ENCODE data around the gene EEIG1. TPM values are rescaled to one million over a fixed set of nuclear protein-coding genes. Genes with fewer than 3 reads are reported as not detected.

The EEIG1 gene
- polyA plus RNA-seq, 1 donor from 2014 or later, result 90.5 TPM

DNA sequence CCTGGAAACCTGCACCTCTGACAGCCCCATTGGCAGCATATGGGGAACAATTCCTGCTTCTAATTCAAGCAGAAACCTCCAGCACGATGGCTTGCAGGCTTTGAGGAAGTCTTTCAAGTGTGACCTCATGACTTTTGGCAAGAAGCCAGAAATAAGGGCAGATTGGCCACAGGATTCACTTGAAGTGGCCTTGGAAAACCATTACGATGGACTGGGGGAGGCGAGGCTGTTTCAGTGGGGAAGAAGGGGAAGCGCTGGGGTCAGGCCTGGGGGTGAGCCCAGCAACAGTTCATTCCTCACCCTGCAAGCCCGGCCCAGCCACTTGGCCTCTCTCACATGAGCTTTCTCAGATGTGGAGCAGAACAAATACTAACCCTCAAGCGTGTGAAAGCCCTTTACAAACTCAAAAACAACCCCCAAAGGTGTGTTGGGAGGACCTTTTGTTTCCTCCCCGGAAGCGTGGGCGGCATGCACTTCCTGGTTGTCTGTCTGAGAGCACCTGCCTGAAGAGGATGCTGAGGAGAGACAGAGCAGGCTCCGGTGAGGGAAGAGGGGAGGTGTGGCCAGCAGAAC lies 26.9 kb upstream of the EEIG1 start:
- H3K36me3 Mint-ChIP-seq, result no peaks in the 10 kb centered on the region
- peaks cover 3% of the 10 kb centered on the region for H3K27me3 Mint-ChIP-seq
- peaks cover 0 to 4% (median 0%) of the 10 kb centered on the region in 3 donors for H3K9me3 Mint-ChIP-seq
- peak overlapping the region; percentile 69 to 92 (median 73) for H3K4me3 Mint-ChIP-seq
- H3K27ac Mint-ChIP-seq, result peak overlapping the region; percentile 94 to 100 (median 98)
- H3K4me1 Mint-ChIP-seq, result peaks cover 34 to 52% (median 48%) of the 10 kb centered on the region in 3 donors

DNA sequence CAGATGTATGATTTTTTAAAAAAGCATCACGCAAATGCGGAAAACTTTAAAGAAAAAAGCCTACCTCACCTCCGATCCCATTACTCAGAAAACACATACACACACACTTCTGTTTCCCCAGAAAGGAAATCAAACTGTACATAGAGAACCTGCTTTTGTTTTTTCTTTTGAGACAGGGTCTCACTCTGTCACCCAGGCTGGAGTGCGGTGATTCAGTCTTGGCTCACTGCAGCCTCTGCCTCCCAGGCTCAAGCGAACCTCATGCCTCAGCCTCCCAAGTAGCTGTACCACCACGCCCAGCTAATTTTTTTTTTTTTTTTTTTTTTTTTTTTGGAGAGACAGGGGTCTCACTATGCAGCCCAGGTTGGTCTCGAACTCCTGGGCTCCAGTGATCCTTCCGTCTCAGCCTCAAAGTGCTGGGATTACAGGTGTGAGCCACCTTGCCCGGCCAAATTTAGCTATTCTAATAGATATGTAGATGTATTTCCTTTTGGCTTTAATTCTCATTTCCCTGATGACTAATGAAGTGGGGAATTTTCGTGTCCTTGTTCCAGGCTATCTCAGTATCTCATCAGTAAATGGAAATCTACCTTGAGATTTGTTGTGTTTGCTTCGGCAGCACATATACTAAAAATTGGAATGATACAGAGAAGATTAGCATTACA lies 25.7 kb upstream of the EEIG1 start:
- Mint-ChIP-seq H3K27me3 (peaks cover 3% of the 10 kb centered on the region), H3K36me3 (no peaks in the 10 kb centered on the region), H3K27ac (peak overlapping the region; percentile 40 to 95 (median 86)), H3K9me3 (peaks cover 0 to 4% (median 0%) of the 10 kb centered on the region in 3 donors), H3K4me1 (peaks cover 28 to 46% (median 42%) of the 10 kb centered on the region in 3 donors), H3K4me3 (peak overlapping the region in 1 of 4 donors; percentile 75)

DNA sequence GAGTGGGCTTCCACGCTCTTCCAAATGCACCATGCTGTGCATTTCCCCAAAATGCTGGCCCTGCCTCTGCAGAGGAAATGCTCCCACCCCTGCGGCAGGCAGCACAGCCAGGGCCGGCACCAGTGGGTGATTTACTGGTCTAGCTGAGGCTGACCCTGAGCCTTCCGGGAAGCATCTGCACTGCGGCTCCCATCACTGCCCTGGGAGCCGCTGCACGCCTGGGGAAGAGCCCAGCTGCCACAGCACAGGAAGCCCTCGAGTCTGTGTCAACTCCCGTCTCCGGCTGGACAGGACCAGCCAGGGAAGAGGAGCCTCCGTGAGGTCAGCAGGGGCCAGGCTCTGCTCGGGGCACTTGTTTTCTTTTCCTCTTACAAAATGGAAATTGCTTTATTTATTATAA lies 25.1 kb upstream of the EEIG1 start:
- peak overlapping the region in 1 of 4 donors; percentile 12 for H3K4me3 Mint-ChIP-seq
- peaks cover 0 to 4% (median 0%) of the 10 kb centered on the region in 3 donors for H3K9me3 Mint-ChIP-seq
- no peaks in the 10 kb centered on the region for H3K36me3 Mint-ChIP-seq
- peak overlapping the region in 2 of 3 donors; percentile 39 to 95 for H3K27ac Mint-ChIP-seq
- H3K4me1 Mint-ChIP-seq, result peaks cover 23 to 42% (median 36%) of the 10 kb centered on the region in 3 donors
- peaks cover 3% of the 10 kb centered on the region for H3K27me3 Mint-ChIP-seq

DNA sequence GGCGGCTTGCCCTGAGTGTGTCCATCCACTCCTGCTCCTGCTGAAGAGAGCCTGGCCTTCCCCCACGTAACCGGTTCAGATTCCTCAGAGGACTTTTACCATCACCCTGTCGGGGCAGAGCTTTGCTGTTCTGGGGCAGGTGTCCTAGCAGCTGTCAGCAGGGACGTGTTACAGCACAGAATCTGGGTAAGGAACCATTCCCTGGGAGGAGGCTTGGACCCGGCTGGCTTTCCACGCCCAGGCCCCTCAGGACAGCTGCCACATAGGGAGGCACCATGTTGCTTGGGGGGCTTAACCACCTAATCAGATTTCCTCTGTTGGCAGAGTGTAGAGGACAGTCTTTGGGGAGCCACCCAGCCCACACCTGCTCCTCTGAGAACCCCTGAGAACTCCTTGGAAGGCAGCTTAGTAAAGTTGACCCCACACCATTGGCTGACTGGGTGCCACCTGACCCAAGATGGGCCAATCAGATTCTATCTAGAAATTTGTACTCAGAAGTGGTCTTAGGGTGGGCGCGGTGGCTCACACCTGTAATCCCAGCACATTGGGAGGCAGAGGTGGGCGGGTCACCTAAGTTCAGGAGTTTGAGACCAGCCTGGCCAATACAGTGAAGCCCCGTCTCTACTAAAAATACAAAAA lies 23.3 kb upstream of the EEIG1 start:
- H3K9me3 Mint-ChIP-seq, result peaks cover 3 to 4% (median 3%) of the 10 kb centered on the region in 3 donors
- H3K4me1 Mint-ChIP-seq, result peaks cover 22 to 38% (median 36%) of the 10 kb centered on the region in 3 donors
- H3K4me3 Mint-ChIP-seq, result peak overlapping the region in 2 of 4 donors; percentile 19 to 27
- H3K27ac Mint-ChIP-seq, result peak overlapping the region; percentile 25 to 71 (median 57)
- H3K36me3 Mint-ChIP-seq, result peaks cover 3% of the 10 kb centered on the region
- H3K27me3 Mint-ChIP-seq, result peaks cover 5% of the 10 kb centered on the region

DNA sequence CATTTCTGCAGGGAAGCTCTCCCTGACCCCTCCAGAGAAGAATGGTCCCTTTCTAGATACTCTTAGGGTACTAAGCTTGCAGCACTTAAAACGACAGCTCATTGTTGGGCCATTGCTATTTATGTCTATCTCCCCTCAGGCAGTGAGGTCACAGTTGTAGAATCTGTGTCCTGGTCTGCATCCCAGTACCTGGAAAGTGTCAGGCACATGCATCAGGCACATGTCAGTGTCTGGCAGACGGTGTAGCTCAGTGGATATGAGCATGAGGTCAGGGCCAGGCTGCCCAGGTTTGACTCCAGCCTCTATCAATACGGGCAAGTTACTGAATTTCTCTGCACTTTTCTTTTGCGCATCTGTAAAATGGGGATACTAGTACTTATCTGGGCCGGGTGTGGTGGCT lies 22.2 kb upstream of the EEIG1 start:
- Mint-ChIP-seq H3K4me3 (peak overlapping the region in 1 of 4 donors; percentile 14), H3K9me3 (peaks cover 2 to 3% (median 3%) of the 10 kb centered on the region in 3 donors), H3K27ac (peak overlapping the region in 2 of 3 donors; percentile 57 to 59), H3K27me3 (peaks cover 3% of the 10 kb centered on the region), H3K4me1 (peaks cover 14 to 34% (median 29%) of the 10 kb centered on the region in 3 donors), H3K36me3 (peaks cover 5% of the 10 kb centered on the region)

DNA sequence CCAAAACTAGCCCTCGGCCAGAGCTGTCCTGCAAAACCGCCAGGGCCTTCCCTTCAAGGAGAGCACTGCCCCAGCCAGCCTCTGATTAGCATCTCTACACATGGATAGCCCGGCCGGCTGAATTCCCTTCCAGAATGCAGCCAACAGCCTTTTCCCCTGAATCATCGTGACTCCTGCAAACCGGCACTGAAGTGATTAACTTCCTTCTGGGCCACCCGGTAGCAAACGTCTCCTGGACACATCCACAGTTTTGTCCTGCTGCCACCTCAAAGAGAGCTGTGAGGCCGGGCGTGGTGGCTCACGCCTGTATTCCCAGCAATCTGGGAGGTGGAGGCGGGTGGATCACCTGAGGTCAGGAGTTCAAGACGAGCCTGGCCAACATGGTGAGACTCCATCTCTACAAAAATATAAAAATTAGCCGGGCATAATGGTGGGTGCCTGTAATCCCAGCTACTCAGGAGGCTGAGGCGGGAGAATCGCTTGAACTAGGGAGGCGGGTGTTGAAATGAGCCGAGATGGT lies 21.1 kb upstream of the EEIG1 start:
- Mint-ChIP-seq H3K27me3 (peaks cover 2% of the 10 kb centered on the region), H3K36me3 (peaks cover 5% of the 10 kb centered on the region), H3K9me3 (peaks cover 0 to 6% (median 3%) of the 10 kb centered on the region in 3 donors), H3K27ac (peak overlapping the region in 2 of 3 donors; percentile 57 to 67), H3K4me3 (no peak overlapping the region), H3K4me1 (peaks cover 6 to 26% (median 21%) of the 10 kb centered on the region in 3 donors)

DNA sequence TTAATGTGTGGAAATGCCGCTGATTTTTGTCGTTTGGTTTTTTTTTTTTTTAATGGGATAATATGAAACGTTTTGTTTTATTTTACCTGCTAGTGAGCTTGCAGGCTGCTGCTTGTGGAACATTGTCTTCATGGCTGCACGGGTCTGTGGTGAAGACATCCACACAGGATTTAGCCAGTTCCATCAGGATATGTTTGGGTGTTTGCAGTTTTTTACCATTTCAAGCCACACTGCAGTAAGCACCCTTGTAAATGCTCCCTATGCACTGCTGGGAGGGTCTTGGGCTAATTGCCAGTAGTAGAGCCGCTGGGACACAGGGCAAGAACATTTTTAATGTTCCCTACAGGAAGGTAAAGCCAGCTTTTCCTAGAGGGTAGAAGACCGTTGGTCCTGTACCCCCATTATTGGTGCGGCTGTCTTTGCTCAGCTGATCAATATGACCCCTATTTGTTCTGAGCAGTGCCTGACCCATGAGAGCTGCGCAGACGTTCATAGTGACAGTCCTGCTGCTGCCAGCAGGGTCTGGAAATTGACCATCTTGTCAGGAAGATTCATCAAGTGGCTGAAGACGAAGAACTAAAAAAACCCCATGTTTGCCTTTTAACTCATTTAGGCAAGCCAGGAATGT lies 20.5 kb upstream of the EEIG1 start:
- Mint-ChIP-seq H3K9me3 (peaks cover 0 to 6% (median 3%) of the 10 kb centered on the region in 3 donors), H3K27ac (peak overlapping the region in 1 of 3 donors; percentile 67), H3K4me3 (no peak overlapping the region), H3K36me3 (peaks cover 5% of the 10 kb centered on the region), H3K27me3 (peaks cover 2% of the 10 kb centered on the region), H3K4me1 (peaks cover 6 to 22% (median 17%) of the 10 kb centered on the region in 3 donors)

DNA sequence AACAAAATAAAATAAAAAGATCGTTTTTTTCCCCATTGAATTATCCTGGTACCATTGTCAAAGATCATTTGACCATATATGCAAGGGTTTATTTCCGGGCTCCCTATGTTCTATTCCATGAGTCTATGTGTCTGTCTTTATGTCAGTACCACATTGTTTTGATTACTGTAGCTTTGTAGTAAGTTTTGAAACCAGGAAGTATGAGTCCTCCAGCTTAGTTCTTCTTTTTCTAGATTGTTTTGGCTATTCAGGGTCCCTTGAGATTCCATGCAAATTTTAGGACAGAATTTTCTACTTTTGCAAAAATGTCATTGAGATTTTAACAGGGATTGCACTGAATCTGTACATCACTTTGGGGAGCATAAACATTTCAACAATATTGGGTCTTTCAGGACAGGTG lies 18.7 kb upstream of the EEIG1 start:
- Mint-ChIP-seq H3K4me3 (peak overlapping the region in 3 of 4 donors; percentile 20 to 72 (median 44)), H3K27me3 (peaks cover 2% of the 10 kb centered on the region), H3K36me3 (peaks cover 5% of the 10 kb centered on the region), H3K27ac (peak overlapping the region in 2 of 3 donors; percentile 34 to 76), H3K4me1 (peaks cover 6 to 17% (median 10%) of the 10 kb centered on the region in 3 donors), H3K9me3 (peaks cover 0 to 6% (median 3%) of the 10 kb centered on the region in 3 donors)

DNA sequence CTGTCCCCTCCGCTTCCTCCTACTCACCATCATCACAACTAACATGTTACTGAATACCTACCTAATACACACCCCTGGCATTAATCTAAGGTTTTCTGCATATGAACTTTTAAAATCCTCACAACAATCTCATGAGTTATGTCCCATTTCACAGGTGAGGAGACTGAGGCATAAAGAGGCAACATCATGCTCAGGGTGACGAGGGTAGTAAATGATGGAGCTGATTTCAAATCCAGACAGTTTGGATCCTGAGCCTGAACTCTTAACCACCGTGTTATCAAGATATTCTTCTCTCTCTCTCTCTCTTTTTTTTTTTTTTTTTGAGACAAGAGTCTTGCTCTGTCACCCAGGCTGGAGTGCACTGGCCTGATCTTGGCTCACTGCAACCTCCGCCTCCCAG lies 12.9 kb upstream of the EEIG1 start:
- Mint-ChIP-seq H3K36me3 (peaks cover 1% of the 10 kb centered on the region), H3K27me3 (no peaks in the 10 kb centered on the region), H3K27ac (peak overlapping the region in 1 of 3 donors; percentile 28), H3K4me3 (peak overlapping the region in 1 of 4 donors; percentile 12), H3K4me1 (peaks cover 17 to 26% (median 25%) of the 10 kb centered on the region in 3 donors), H3K9me3 (peaks cover 0 to 3% (median 0%) of the 10 kb centered on the region in 3 donors)

DNA sequence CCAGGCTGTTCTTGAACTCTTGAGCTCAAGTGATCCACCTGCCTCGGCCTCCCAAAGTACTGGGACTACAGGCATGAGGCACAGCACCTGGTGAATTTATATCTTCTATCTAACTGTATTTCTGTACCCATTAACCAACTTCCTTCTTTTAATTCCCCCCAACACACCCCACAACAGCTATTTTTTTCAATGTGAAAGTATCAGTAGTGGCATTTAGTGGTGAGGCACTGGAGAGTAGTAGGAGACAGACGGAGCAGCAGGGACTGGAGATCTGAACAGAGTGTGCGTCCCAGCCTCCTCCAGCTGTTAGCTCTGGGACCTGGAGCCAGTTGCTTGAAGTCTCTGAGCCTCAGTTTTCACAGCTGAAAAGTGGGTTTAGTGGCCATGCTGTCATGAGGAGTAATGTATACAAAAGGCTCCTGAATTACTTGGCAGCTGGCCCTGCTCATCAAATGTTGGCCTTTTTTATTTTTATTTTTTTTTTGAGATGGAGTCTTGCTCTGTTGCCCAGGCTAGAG lies 11.0 kb upstream of the EEIG1 start:
- no peaks in the 10 kb centered on the region for H3K9me3 Mint-ChIP-seq
- H3K27me3 Mint-ChIP-seq, result no peaks in the 10 kb centered on the region
- H3K27ac Mint-ChIP-seq, result peak overlapping the region; percentile 90 to 99 (median 94)
- H3K36me3 Mint-ChIP-seq, result peaks cover 2% of the 10 kb centered on the region
- peak overlapping the region in 3 of 4 donors; percentile 70 to 85 (median 70) for H3K4me3 Mint-ChIP-seq
- peaks cover 23 to 31% (median 31%) of the 10 kb centered on the region in 3 donors for H3K4me1 Mint-ChIP-seq

DNA sequence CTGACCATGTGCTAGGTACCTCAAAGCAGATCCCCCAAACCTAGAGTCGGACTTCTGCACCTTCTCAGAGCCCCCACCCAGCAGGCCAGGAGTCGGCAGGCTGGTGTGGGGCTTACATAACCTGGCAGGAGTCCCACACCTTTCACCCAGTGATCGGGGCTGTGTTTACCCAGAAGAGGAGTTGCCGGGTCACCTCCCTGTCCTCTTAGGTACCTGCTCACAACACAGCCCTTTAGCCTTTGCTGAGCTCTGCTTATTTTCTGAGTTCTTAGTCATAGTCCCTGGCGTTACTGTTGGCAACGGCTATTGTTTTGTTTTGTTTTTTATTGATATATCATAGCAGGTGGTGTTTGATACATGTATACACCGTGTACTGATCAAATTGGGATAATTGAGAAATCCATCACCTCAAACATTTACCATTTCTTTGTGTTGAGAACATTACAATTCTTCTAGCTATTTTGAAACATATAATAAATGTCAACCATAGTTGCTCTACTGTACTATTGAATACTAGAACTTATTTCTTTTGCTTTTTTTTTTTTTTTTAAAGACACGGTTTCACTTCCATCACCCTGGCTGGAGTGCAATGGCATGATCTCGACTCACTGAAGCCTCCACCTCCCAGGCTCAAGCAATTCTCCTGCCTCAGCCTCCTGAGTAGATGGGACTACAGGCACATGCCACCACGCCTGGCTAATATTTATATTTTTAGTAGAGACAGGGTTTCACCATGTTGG lies 10.4 kb upstream of the EEIG1 start:
- Mint-ChIP-seq H3K4me1 (peaks cover 23 to 34% (median 33%) of the 10 kb centered on the region in 3 donors), H3K27ac (peak overlapping the region; percentile 90 to 99 (median 94)), H3K36me3 (peaks cover 2% of the 10 kb centered on the region), H3K27me3 (no peaks in the 10 kb centered on the region), H3K9me3 (no peaks in the 10 kb centered on the region), H3K4me3 (peak overlapping the region in 3 of 4 donors; percentile 70 to 85 (median 70))

DNA sequence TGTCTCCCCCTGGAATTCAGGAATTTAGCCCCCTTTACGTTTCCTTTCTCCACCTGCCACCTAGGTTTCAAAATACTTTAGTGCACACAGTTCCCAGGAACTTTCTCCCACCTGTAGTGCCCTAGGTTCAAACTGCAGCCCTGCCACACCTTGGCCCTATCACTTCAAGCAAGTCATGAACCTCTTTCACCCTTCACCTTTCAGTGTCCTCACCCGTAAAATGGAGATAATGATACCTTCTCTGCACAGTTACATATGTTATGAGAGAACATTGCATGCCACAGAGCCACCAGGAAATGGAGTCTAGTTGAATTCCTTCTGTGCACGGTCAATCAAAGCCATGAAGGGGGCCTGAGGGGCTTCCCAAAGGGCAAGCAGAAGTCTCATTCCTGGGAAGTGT lies 9.8 kb upstream of the EEIG1 start:
- Mint-ChIP-seq H3K27ac (peak overlapping the region; percentile 90 to 99 (median 94)), H3K36me3 (peaks cover 2% of the 10 kb centered on the region), H3K4me1 (peaks cover 23 to 35% (median 34%) of the 10 kb centered on the region in 3 donors), H3K27me3 (no peaks in the 10 kb centered on the region), H3K4me3 (peak overlapping the region in 3 of 4 donors; percentile 6 to 85 (median 35)), H3K9me3 (no peaks in the 10 kb centered on the region)

DNA sequence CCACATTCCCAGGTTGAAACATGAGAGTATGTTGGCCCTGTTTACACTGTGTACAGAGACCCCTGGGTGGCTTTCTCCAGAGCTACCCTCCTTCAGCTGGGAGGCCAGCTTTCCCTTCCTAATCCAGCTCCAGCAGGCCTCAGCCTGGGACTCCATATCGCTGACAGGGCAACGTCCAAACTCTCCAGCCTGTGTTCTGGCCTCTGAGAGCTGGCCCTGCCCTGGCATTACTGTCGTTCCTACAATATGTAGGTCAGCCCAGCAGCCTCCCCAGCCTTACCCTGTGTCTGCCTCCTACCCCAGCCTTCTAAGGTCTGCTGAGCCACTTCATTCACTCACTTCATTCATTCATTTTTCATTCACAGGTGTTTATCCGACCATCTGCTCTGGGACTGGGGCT lies 8.3 kb upstream of the EEIG1 start:
- H3K9me3 Mint-ChIP-seq, result no peaks in the 10 kb centered on the region
- H3K27me3 Mint-ChIP-seq, result no peaks in the 10 kb centered on the region
- H3K4me1 Mint-ChIP-seq, result peaks cover 24 to 42% (median 39%) of the 10 kb centered on the region in 3 donors
- peaks cover 2% of the 10 kb centered on the region for H3K36me3 Mint-ChIP-seq
- peak overlapping the region; percentile 66 to 99 (median 85) for H3K27ac Mint-ChIP-seq
- no peak overlapping the region for H3K4me3 Mint-ChIP-seq

Data from IgD-negative memory B cell (primary cell).